HepG2 (cell line): ENCODE measurements around the gene SLCO1B1. TPM values are rescaled to one million over a fixed set of nuclear protein-coding genes. Genes with fewer than 3 reads are reported as not detected.

Source experiments
- ATAC-seq: fragments of 200-7000 bp; cut with Tn5 transposase; 3 replicates; pipeline ENCODE4 v1.9.1; 2020; ENCODE audit warnings: mild to moderate bottlenecking, moderate library complexity
- BruUV-seq: library from RNA; stranded (reverse); fragments of 400-500 nt; replicated peaks from 2 replicates; lab custom pipeline; 2021; lab: Mats Ljungman, UMichigan
- CTCF ChIA-PET: fragments of 300-600 bp; formaldehyde crosslinking; extraction: SDS; loops from one replicate; lab custom pipeline; 2021; ENCODE audit warnings: low total read pairs, inconsistent platforms, low intra/inter-chr PET ratio; lab: Yijun Ruan, JAX
- POLR2A ChIA-PET: fragments of 350-600 bp; sonication (Branson Sonifier 250); formaldehyde crosslinking; loops from one replicate; lab custom pipeline; 2020; ENCODE audit warnings: antibody characterized with exemption, inconsistent platforms; lab: Yijun Ruan, JAX
- DNase-seq: peaks from one replicate; pipeline ENCODE4 v3.0.0-alpha.2; 2015; ENCODE audit warnings: low spot score
- FAIRE-seq: peaks from 3 replicates; lab custom pipeline; 2011; peaks lifted over from hg19 to GRCh38; lab: Jason Lieb, UNC
- H2AFZ ChIP-seq: one replicate; pipeline ENCODE4 v1.6.1; 2011; ENCODE audit warnings: low read length, inconsistent platforms
- H3K27ac ChIP-seq: fragments of 300-600 bp; 3 replicates; pipeline ENCODE4 v1.8.0; 2011; ENCODE audit warnings: mixed run types, mild to moderate bottlenecking, mixed read lengths, low read length, inconsistent platforms; ENCODE audit not compliant: insufficient read depth; ENCODE audit errors: extremely low read length
- H3K27me3 ChIP-seq, 2 experiments: fragments of 200-600 bp in 1 of 2; 2 replicates in 1 of 2; 3 replicates in 1 of 2; pipeline versions ENCODE4 v1.6.0 to v1.8.0; 2011; ENCODE audit warnings: low read length in 2 of 2, mild to moderate bottlenecking in 2 of 2, moderate library complexity in 2 of 2, inconsistent platforms in 1 of 2; ENCODE audit not compliant: insufficient read depth in 2 of 2, control insufficient read depth in 1 of 2
- H3K36me3 ChIP-seq, 2 experiments: fragments of 200-600 bp in 1 of 2; replicated peaks in 1 of 2; 2 replicates in 1 of 2; 3 replicates in 1 of 2; pipeline versions ENCODE4 v1.5.1 to v1.8.0; 2011; ENCODE audit warnings: low read length in 2 of 2, inconsistent platforms in 1 of 2; ENCODE audit not compliant: insufficient read depth in 2 of 2, control insufficient read depth in 1 of 2
- H3K4me1 ChIP-seq: 2 replicates; pipeline ENCODE4 v1.5.1; 2012; ENCODE audit warnings: low read length, inconsistent platforms; ENCODE audit not compliant: insufficient read depth
- H3K4me2 ChIP-seq: 2 replicates; pipeline ENCODE4 v1.6.0; 2011; ENCODE audit warnings: low read depth, low read length, inconsistent platforms
- H3K4me3 ChIP-seq, 3 experiments: fragments of 200-600 bp in 1 of 3; sonication (generic), shearing (Covaris generic) in 1 of 3; replicated peaks in 1 of 3; 2 replicates each; pipeline ENCODE4 v1.5.1; 2011 to 2016; ENCODE audit warnings: low read length in 3 of 3, inconsistent platforms in 2 of 3, low read depth in 2 of 3, mild to moderate bottlenecking in 2 of 3, control low read depth in 1 of 3, mixed read lengths in 1 of 3; ENCODE audit not compliant: insufficient read depth in 1 of 3
- H3K79me2 ChIP-seq: one replicate; pipeline ENCODE4 v1.6.1; 2011; ENCODE audit warnings: low read length, inconsistent platforms; ENCODE audit not compliant: insufficient read depth
- H3K9ac ChIP-seq: 2 replicates; pipeline ENCODE4 v1.6.0; 2011; ENCODE audit warnings: mild to moderate bottlenecking, low read depth, low read length, inconsistent platforms; ENCODE audit not compliant: insufficient read depth
- H3K9me3 ChIP-seq: 2 replicates; pipeline ENCODE4 v1.5.1; 2012; ENCODE audit warnings: mild to moderate bottlenecking, low read length
- H4K20me1 ChIP-seq: 2 replicates; pipeline ENCODE4 v1.6.0; 2011; ENCODE audit warnings: inconsistent platforms, mild to moderate bottlenecking, low read length, moderate library complexity; ENCODE audit not compliant: insufficient read depth
- ONECUT2 ChIP-seq: sonication (generic); formaldehyde crosslinking; IDR thresholded peaks from 2 replicates; pipeline ENCODE4 v1.4.0; 2020; ENCODE audit warnings: missing genetic modification reagents
- XBP1 ChIP-seq: sonication (generic); formaldehyde crosslinking; IDR thresholded peaks from 2 replicates; pipeline ENCODE4 v1.5.0; 2020; ENCODE audit warnings: missing genetic modification reagents
- ZNF10 ChIP-seq: sonication (generic); formaldehyde crosslinking; IDR thresholded peaks from 2 replicates; pipeline ENCODE4 v1.4.0; 2020; ENCODE audit warnings: mild to moderate bottlenecking, low read depth, missing genetic modification reagents, borderline replicate concordance
- ZNF101 ChIP-seq: sonication (generic); formaldehyde crosslinking; IDR thresholded peaks from 2 replicates; pipeline ENCODE4 v1.4.0; 2020; ENCODE audit warnings: mild to moderate bottlenecking, low read depth, missing genetic modification reagents, borderline replicate concordance
- ZNF605 ChIP-seq: sonication (generic); formaldehyde crosslinking; IDR thresholded peaks from 2 replicates; pipeline ENCODE4 v1.8.0; 2022; ENCODE audit warnings: mild to moderate bottlenecking, missing genetic modification reagents
- ZNF724P ChIP-seq: sonication (generic); formaldehyde crosslinking; IDR thresholded peaks from 2 replicates; pipeline ENCODE4 v1.8.0; 2022; ENCODE audit warnings: missing genetic modification reagents, borderline replicate concordance
- ZNF816 ChIP-seq: sonication (generic); formaldehyde crosslinking; IDR thresholded peaks from 2 replicates; pipeline ENCODE4 v1.8.0; 2022; ENCODE audit warnings: missing genetic modification reagents, mild to moderate bottlenecking, borderline replicate concordance
- WGBS: methylation state at CpG from one replicate; pipeline ENCODE4 v1.1.6; 2017; ENCODE audit warnings: low lambda C conversion rate; 5-methylcytosine and 5-hydroxymethylcytosine counted together
- in situ Hi-C: cut with HindIII; loops from 2 replicates; pipeline ENCODE4 v1.10.0; 2017; ENCODE audit warnings: low pct_unique_long_range_greater_than_20kb; ENCODE audit not compliant: extremely low pct_ligation_motif_present
- intact Hi-C: fragments of 100-400 bp; cut with micrococcal nuclease; formaldehyde crosslinking; loops from one replicate; pipeline ENCODE4 v1.10.0; 2022; ENCODE audit not compliant: unreplicated experiment
- polyA plus RNA-seq, 8 experiments: library from polyadenylated mRNA; depleted of rRNA in 3 of 8; stranded (reverse) in 7 of 8; unstranded in 1 of 8; fragments of >200 nt; fragmentation: Illumina TruSeq in 4 of 8; extraction: Trizol in 4 of 8; gene quantifications; 2 replicates each; pipeline versions ENCODE4 v1.2.1 to v1.2.3, GENCODE V29; 2011 to 2016; ENCODE audit warnings: low read depth in 4 of 8, missing spikeins in 1 of 8, mixed read lengths in 1 of 8; ENCODE audit not compliant: insufficient read depth in 1 of 8
- total RNA-seq, 5 experiments: library from RNA; depleted of rRNA; stranded (reverse); fragments of >200 nt; fragmentation: Illumina TruSeq; extraction: Trizol; gene quantifications; 2 replicates each; pipeline ENCODE4 v1.2.3, GENCODE V29; 2016; ENCODE audit warnings: low read depth in 1 of 5
- TF ChIP-seq, protein P1 (sequence below): sonication (generic); formaldehyde crosslinking; IDR thresholded peaks from 2 replicates; pipeline ENCODE4 v1.4.0; 2020; ENCODE audit warnings: mild to moderate bottlenecking, missing genetic modification reagents
- TF ChIP-seq, protein P2 (sequence below): sonication (generic); formaldehyde crosslinking; IDR thresholded peaks from 2 replicates; pipeline ENCODE4 v1.4.0; 2020; ENCODE audit warnings: mild to moderate bottlenecking, missing genetic modification reagents
- TF ChIP-seq, protein P3 (sequence below): IDR thresholded peaks from 2 replicates; pipeline ENCODE4 v1.6.1; 2016; ENCODE audit warnings: low read depth, borderline replicate concordance
- TF ChIP-seq, protein P4 (sequence below): sonication (generic); formaldehyde crosslinking; IDR thresholded peaks from 2 replicates; pipeline ENCODE4 v1.8.0; 2022; ENCODE audit warnings: missing genetic modification reagents, mild to moderate bottlenecking, borderline replicate concordance

Gene SLCO1B1
- total and polyA plus RNA-seq, 2 of the 13 experiments (the other 11 are each of a cell fraction or from before 2014, with no cell fraction given), result not detected

DNA sequence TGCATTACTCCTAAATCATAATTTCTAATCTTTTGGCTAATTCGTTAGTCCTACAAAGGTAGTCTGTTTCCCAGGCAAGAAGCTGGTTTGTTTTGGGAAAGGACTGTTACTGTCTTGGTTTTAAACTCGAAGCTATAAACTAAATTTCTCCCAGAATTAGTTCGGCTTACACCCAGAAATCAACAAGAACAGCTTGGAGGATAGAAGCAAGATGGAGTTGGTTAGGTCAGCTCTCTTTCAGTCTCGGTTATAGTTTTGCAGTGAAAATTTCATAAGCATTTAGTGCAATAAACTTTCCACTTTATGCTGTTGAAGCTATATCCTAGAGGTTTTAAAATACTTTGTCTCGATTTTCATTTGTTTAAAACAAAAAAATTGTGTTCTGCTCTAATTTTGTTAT, 103.4 kb downstream of the SLCO1B1 start:
- Histone ChIP-seq H3K27me3 (no peaks in the 10 kb centered on the region), H4K20me1 (no peaks in the 10 kb centered on the region), H2AFZ (no peak overlapping the region), H3K4me2 (no peak overlapping the region), H3K36me3 (no peaks in the 10 kb centered on the region), H3K4me1 (no peaks in the 10 kb centered on the region), H3K9me3 (no peaks in the 10 kb centered on the region), H3K27ac (no peak overlapping the region), H3K79me2 (no peaks in the 10 kb centered on the region), H3K4me3 (no peak overlapping the region), H3K9ac (no peak overlapping the region)
- no peak for ATAC-seq
- CTCF ChIA-PET, result no interaction called here
- TF ChIP-seq, protein P1, sequence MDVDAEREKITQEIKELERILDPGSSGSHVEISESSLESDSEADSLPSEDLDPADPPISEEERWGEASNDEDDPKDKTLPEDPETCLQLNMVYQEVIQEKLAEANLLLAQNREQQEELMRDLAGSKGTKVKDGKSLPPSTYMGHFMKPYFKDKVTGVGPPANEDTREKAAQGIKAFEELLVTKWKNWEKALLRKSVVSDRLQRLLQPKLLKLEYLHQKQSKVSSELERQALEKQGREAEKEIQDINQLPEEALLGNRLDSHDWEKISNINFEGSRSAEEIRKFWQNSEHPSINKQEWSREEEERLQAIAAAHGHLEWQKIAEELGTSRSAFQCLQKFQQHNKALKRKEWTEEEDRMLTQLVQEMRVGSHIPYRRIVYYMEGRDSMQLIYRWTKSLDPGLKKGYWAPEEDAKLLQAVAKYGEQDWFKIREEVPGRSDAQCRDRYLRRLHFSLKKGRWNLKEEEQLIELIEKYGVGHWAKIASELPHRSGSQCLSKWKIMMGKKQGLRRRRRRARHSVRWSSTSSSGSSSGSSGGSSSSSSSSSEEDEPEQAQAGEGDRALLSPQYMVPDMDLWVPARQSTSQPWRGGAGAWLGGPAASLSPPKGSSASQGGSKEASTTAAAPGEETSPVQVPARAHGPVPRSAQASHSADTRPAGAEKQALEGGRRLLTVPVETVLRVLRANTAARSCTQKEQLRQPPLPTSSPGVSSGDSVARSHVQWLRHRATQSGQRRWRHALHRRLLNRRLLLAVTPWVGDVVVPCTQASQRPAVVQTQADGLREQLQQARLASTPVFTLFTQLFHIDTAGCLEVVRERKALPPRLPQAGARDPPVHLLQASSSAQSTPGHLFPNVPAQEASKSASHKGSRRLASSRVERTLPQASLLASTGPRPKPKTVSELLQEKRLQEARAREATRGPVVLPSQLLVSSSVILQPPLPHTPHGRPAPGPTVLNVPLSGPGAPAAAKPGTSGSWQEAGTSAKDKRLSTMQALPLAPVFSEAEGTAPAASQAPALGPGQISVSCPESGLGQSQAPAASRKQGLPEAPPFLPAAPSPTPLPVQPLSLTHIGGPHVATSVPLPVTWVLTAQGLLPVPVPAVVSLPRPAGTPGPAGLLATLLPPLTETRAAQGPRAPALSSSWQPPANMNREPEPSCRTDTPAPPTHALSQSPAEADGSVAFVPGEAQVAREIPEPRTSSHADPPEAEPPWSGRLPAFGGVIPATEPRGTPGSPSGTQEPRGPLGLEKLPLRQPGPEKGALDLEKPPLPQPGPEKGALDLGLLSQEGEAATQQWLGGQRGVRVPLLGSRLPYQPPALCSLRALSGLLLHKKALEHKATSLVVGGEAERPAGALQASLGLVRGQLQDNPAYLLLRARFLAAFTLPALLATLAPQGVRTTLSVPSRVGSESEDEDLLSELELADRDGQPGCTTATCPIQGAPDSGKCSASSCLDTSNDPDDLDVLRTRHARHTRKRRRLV (CRISPR knock-in tag), result no peak
- no peak for TF ChIP-seq ZNF605 (CRISPR knock-in tag)
- TF ChIP-seq ZNF816 (CRISPR knock-in tag), result no peak
- TF ChIP-seq ONECUT2 (CRISPR knock-in tag), result no peak
- no peak for TF ChIP-seq XBP1 (CRISPR knock-in tag)
- TF ChIP-seq, protein P2, sequence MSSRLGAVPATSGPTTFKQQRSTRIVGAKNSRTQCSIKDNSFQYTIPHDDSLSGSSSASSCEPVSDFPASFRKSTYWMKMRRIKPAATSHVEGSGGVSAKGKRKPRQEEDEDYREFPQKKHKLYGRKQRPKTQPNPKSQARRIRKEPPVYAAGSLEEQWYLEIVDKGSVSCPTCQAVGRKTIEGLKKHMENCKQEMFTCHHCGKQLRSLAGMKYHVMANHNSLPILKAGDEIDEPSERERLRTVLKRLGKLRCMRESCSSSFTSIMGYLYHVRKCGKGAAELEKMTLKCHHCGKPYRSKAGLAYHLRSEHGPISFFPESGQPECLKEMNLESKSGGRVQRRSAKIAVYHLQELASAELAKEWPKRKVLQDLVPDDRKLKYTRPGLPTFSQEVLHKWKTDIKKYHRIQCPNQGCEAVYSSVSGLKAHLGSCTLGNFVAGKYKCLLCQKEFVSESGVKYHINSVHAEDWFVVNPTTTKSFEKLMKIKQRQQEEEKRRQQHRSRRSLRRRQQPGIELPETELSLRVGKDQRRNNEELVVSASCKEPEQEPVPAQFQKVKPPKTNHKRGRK (CRISPR knock-in tag), result no peak
- TF ChIP-seq ZNF101 (CRISPR knock-in tag), result no peak
- no peak for TF ChIP-seq ZNF724P (CRISPR knock-in tag)
- TF ChIP-seq, protein P3, sequence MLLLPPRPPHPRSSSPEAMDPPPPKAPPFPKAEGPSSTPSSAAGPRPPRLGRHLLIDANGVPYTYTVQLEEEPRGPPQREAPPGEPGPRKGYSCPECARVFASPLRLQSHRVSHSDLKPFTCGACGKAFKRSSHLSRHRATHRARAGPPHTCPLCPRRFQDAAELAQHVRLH, result no peak
- no peak for TF ChIP-seq ZNF10
- TF ChIP-seq, protein P4, sequence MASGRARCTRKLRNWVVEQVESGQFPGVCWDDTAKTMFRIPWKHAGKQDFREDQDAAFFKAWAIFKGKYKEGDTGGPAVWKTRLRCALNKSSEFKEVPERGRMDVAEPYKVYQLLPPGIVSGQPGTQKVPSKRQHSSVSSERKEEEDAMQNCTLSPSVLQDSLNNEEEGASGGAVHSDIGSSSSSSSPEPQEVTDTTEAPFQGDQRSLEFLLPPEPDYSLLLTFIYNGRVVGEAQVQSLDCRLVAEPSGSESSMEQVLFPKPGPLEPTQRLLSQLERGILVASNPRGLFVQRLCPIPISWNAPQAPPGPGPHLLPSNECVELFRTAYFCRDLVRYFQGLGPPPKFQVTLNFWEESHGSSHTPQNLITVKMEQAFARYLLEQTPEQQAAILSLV (CRISPR knock-in tag), result no peak
- no TSS peak for BruUV-seq
- 2% methylated on average over 5 of the region's 5 CpGs for WGBS
- no peak for DNase-seq
- intact Hi-C loops (no loop called here), in situ Hi-C loops (no loop called here)
- POLR2A ChIA-PET, result no interaction called here
- no peak for FAIRE-seq
